ENCODE measurements around the gene BEND6.
A peak's percentile ranks its signal among the peaks of the same experiment; 100 is the strongest.

Gene BEND6

GRCh38 chr6:57017069-57017468 is 62.2 kb downstream of the BEND6 start:
- Histone ChIP-seq H3K27me3 (ENCODE audit: control insufficient read depth in 1 of 2, insufficient read depth in 2 of 2, low read length in 2 of 2) (no peaks in the 10 kb centered on the region), H3K9ac (ENCODE audit: low read length) (no peak overlapping the region), H3K36me3 (ENCODE audit: insufficient read depth, low read length) (no peaks in the 10 kb centered on the region), H3K4me1 (ENCODE audit: insufficient read depth, low read length) (no peaks in the 10 kb centered on the region), H3K27ac (ENCODE audit: low read depth, low read length) (no peak overlapping the region), H3K4me3 (ENCODE audit: low read depth in 1 of 2, low read length in 2 of 2) (no peak overlapping the region), H3K9me3 (ENCODE audit: low read length) (no peaks in the 10 kb centered on the region)

DNA sequence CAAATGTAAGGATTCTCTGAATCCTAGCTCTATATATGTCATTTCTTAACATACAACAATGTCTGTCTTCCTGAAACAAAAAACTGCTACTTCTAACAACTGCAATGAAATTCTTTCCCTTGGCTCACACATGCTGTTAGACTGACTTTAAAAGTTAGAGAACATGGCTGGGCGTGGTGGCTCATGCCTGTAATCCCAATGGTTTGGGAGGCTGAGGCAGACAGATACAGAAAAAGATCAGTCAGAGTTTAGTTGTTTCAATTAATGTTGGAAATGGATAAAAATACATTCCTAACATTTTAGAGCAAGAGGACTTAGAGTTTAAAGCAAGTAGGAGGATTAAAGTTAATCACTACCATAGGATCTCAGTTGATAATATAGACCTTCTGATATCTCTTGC is 62.9 kb downstream of the BEND6 start:
- H3K36me3 ChIP-seq (ENCODE audit: insufficient read depth, low read length) = no peaks in the 10 kb centered on the region
- no peak overlapping the region for H3K9ac ChIP-seq (ENCODE audit: low read length)
- H3K27me3 ChIP-seq (ENCODE audit: control insufficient read depth in 1 of 2, insufficient read depth in 2 of 2, low read length in 2 of 2) = no peaks in the 10 kb centered on the region
- no peak overlapping the region for H3K27ac ChIP-seq (ENCODE audit: low read depth, low read length)
- no peaks in the 10 kb centered on the region for H3K9me3 ChIP-seq (ENCODE audit: low read length)
- H3K4me3 ChIP-seq (ENCODE audit: low read depth in 1 of 2, low read length in 2 of 2) = no peak overlapping the region
- H3K4me1 ChIP-seq (ENCODE audit: insufficient read depth, low read length) = no peaks in the 10 kb centered on the region

DNA sequence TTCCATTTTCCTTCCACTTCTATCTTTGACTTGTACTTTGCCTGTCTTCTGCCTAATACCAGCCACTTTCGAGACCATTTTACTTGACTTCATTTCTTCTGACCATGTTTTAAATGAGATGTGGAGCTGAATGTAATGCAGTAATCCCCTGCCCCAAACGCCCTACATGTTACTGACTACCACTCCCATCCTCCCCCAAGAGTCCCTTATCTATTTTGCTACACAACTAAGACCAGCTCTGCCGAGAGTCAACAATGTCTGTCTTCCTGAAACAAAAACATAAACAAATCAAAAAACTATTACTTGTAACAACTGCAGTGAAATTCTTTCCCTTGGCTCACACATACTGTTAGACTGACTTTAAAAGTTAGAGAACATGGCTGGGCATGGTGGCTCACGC is 64.5 kb downstream of the BEND6 start:
- no peak overlapping the region for H3K9ac ChIP-seq (ENCODE audit: low read length)
- H3K9me3 ChIP-seq (ENCODE audit: low read length) = no peaks in the 10 kb centered on the region
- H3K4me1 ChIP-seq (ENCODE audit: insufficient read depth, low read length) = no peaks in the 10 kb centered on the region
- no peaks in the 10 kb centered on the region for H3K36me3 ChIP-seq (ENCODE audit: insufficient read depth, low read length)
- no peak overlapping the region for H3K27ac ChIP-seq (ENCODE audit: low read depth, low read length)
- no peak overlapping the region for H3K4me3 ChIP-seq (ENCODE audit: low read depth in 1 of 2, low read length in 2 of 2)
- no peaks in the 10 kb centered on the region for H3K27me3 ChIP-seq (ENCODE audit: control insufficient read depth in 1 of 2, insufficient read depth in 2 of 2, low read length in 2 of 2)

GRCh38 chr6:57021086-57021720 is 66.3 kb downstream of the BEND6 start:
- Histone ChIP-seq H3K9ac (ENCODE audit: low read length) (no peak overlapping the region), H3K9me3 (ENCODE audit: low read length) (peaks cover 5% of the 10 kb centered on the region), H3K27ac (ENCODE audit: low read depth, low read length) (peak overlapping the region; percentile 16), H3K4me3 (ENCODE audit: low read depth in 1 of 2, low read length in 2 of 2) (no peak overlapping the region), H3K27me3 (ENCODE audit: control insufficient read depth in 1 of 2, insufficient read depth in 2 of 2, low read length in 2 of 2) (no peaks in the 10 kb centered on the region), H3K4me1 (ENCODE audit: insufficient read depth, low read length) (no peaks in the 10 kb centered on the region), H3K36me3 (ENCODE audit: insufficient read depth, low read length) (no peaks in the 10 kb centered on the region)

GRCh38 chr6:57024321-57024720 is 69.4 kb downstream of the BEND6 start:
- Histone ChIP-seq H3K27ac (ENCODE audit: low read depth, low read length) (no peak overlapping the region), H3K27me3 (ENCODE audit: control insufficient read depth in 1 of 2, insufficient read depth in 2 of 2, low read length in 2 of 2) (no peaks in the 10 kb centered on the region), H3K4me1 (ENCODE audit: insufficient read depth, low read length) (no peaks in the 10 kb centered on the region), H3K9me3 (ENCODE audit: low read length) (peaks cover 5% of the 10 kb centered on the region), H3K4me3 (ENCODE audit: low read depth in 1 of 2, low read length in 2 of 2) (no peak overlapping the region), H3K36me3 (ENCODE audit: insufficient read depth, low read length) (no peaks in the 10 kb centered on the region), H3K9ac (ENCODE audit: low read length) (no peak overlapping the region)

DNA sequence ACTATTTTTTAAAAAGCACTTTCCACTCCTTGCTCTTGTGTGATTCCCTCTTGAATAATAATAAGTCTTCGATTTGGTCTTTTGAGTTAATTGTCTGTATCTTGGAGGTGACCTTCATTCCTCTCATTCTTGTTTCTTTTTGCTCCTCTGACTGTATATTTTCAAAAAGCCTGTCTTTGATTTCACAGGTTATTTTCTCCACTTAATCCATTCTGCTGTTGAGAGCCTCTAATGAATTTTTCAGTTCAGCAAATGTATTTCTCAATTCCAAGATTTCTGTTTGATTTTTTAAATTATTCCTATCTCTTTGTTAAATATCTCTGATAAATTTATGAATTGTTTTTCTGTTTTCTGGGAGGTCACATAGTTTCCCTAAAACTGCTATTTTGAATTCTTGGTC is 69.9 kb downstream of the BEND6 start:
- H3K4me3 ChIP-seq (ENCODE audit: low read depth in 1 of 2, low read length in 2 of 2) = no peak overlapping the region
- no peak overlapping the region for H3K9ac ChIP-seq (ENCODE audit: low read length)
- no peaks in the 10 kb centered on the region for H3K4me1 ChIP-seq (ENCODE audit: insufficient read depth, low read length)
- no peak overlapping the region for H3K27ac ChIP-seq (ENCODE audit: low read depth, low read length)
- H3K36me3 ChIP-seq (ENCODE audit: insufficient read depth, low read length) = no peaks in the 10 kb centered on the region
- H3K9me3 ChIP-seq (ENCODE audit: low read length) = peaks cover 5% of the 10 kb centered on the region
- no peaks in the 10 kb centered on the region for H3K27me3 ChIP-seq (ENCODE audit: control insufficient read depth in 1 of 2, insufficient read depth in 2 of 2, low read length in 2 of 2)

- no peak overlapping the region for H3K4me3 ChIP-seq (ENCODE audit: low read depth in 1 of 2, low read length in 2 of 2)
- H3K36me3 ChIP-seq (ENCODE audit: insufficient read depth, low read length) = no peaks in the 10 kb centered on the region
- H3K27me3 ChIP-seq (ENCODE audit: control insufficient read depth in 1 of 2, insufficient read depth in 2 of 2, low read length in 2 of 2) = no peaks in the 10 kb centered on the region
- H3K9ac ChIP-seq (ENCODE audit: low read length) = no peak overlapping the region
- no peaks in the 10 kb centered on the region for H3K4me1 ChIP-seq (ENCODE audit: insufficient read depth, low read length)
- H3K27ac ChIP-seq (ENCODE audit: low read depth, low read length) = no peak overlapping the region
- peaks cover 5% of the 10 kb centered on the region for H3K9me3 ChIP-seq (ENCODE audit: low read length)
These were observed 71.1 kb downstream of the BEND6 start for GRCh38 chr6:57026001-57026400.

DNA sequence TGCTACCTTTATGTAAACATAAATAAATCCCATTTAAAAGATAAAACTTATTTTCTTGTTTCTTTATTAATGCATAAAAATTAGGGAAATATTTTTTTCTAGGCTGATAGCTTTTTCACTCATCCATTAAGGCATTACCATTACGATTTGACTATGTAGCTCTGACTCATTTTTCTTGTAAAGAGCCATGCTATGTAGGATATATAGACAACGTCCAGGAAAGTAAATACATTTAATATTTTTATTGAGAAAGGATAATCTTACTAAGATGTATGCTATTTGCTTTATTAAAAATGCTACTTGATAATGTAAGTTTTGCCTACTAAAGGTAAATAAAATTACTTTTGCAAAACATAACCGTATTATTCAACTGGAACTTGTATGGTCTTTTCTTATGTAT is 72.4 kb downstream of the BEND6 start:
- peaks cover 5% of the 10 kb centered on the region for H3K9me3 ChIP-seq (ENCODE audit: low read length)
- no peak overlapping the region for H3K27ac ChIP-seq (ENCODE audit: low read depth, low read length)
- no peak overlapping the region for H3K4me3 ChIP-seq (ENCODE audit: low read depth in 1 of 2, low read length in 2 of 2)
- no peaks in the 10 kb centered on the region for H3K36me3 ChIP-seq (ENCODE audit: insufficient read depth, low read length)
- no peaks in the 10 kb centered on the region for H3K27me3 ChIP-seq (ENCODE audit: control insufficient read depth in 1 of 2, insufficient read depth in 2 of 2, low read length in 2 of 2)
- no peaks in the 10 kb centered on the region for H3K4me1 ChIP-seq (ENCODE audit: insufficient read depth, low read length)
- H3K9ac ChIP-seq (ENCODE audit: low read length) = no peak overlapping the region

GRCh38 chr6:57029213-57029612 is 74.3 kb downstream of the BEND6 start:
- Histone ChIP-seq H3K27ac (ENCODE audit: low read depth, low read length) (no peak overlapping the region), H3K27me3 (ENCODE audit: control insufficient read depth in 1 of 2, insufficient read depth in 2 of 2, low read length in 2 of 2) (no peaks in the 10 kb centered on the region), H3K9me3 (ENCODE audit: low read length) (peaks cover 5% of the 10 kb centered on the region), H3K9ac (ENCODE audit: low read length) (no peak overlapping the region), H3K36me3 (ENCODE audit: insufficient read depth, low read length) (no peaks in the 10 kb centered on the region), H3K4me3 (ENCODE audit: low read depth in 1 of 2, low read length in 2 of 2) (no peak overlapping the region), H3K4me1 (ENCODE audit: insufficient read depth, low read length) (no peaks in the 10 kb centered on the region)

DNA sequence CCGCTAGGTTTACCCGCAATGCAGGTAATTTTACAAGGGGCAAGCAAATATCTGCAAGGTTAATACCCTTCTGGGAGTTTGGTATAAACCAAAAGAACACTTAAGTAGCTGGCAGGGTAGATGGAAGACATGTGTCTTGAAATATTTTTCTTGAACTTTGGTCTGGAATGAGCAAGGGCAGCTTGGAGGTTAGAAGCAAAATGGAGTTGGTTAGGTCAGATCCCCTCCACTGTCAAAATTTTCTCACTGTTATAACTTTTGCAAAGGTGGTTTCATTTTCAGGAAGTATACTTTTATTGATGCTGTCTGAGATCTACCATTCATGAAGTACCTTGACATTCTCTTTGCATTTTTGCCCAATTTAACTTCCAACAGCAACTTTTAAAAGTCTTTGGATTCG is 78.3 kb downstream of the BEND6 start:
- Histone ChIP-seq H3K4me3 (ENCODE audit: low read depth in 1 of 2, low read length in 2 of 2) (no peak overlapping the region), H3K9me3 (ENCODE audit: low read length) (no peaks in the 10 kb centered on the region), H3K4me1 (ENCODE audit: insufficient read depth, low read length) (no peaks in the 10 kb centered on the region), H3K27me3 (ENCODE audit: control insufficient read depth in 1 of 2, insufficient read depth in 2 of 2, low read length in 2 of 2) (no peaks in the 10 kb centered on the region), H3K36me3 (ENCODE audit: insufficient read depth, low read length) (no peaks in the 10 kb centered on the region), H3K9ac (ENCODE audit: low read length) (no peak overlapping the region), H3K27ac (ENCODE audit: low read depth, low read length) (no peak overlapping the region)

DNA sequence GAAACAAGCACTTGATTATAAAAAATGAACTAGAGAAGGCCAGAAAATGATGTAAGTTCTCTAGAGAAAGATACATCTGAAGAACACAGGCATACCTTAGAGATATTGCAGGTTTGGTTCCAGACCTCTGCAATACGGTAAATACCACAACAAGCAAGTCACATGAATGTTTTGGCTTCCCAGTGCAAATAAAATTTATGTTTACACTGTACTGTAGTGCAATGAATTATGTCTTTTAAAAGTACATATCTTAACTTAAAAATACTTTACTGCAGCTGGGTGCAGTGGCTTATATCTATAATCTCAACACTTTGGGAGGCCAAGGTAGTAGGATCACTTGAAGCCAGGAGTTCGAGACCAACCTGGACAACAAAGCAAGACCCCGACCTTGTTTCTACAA is 80.6 kb downstream of the BEND6 start:
- no peak overlapping the region for H3K4me3 ChIP-seq (ENCODE audit: low read depth in 1 of 2, low read length in 2 of 2)
- H3K9ac ChIP-seq (ENCODE audit: low read length) = no peak overlapping the region
- no peaks in the 10 kb centered on the region for H3K9me3 ChIP-seq (ENCODE audit: low read length)
- H3K4me1 ChIP-seq (ENCODE audit: insufficient read depth, low read length) = no peaks in the 10 kb centered on the region
- H3K27ac ChIP-seq (ENCODE audit: low read depth, low read length) = no peak overlapping the region
- H3K27me3 ChIP-seq (ENCODE audit: control insufficient read depth in 1 of 2, insufficient read depth in 2 of 2, low read length in 2 of 2) = no peaks in the 10 kb centered on the region
- H3K36me3 ChIP-seq (ENCODE audit: insufficient read depth, low read length) = no peaks in the 10 kb centered on the region

DNA sequence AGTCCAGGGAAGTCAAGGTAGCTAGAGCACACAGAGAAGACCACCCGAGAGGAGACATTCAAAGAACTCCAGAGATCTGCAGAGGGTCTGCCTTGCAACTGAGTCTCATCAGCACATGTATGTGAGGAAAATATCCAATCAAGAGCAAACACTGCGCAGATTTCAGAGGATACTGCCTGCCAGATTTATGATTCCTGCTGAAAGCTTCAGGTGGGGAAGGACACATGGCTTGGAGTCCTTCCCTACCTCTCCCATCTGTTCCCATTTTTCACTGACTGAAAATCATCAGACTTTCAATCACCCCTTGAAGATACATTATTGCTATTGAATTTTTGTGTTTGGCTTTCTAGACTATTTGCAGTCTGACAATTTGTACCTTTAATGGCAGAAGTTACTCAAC is 84.0 kb downstream of the BEND6 start:
- Histone ChIP-seq H3K4me1 (ENCODE audit: insufficient read depth, low read length) (no peaks in the 10 kb centered on the region), H3K27me3 (ENCODE audit: control insufficient read depth in 1 of 2, insufficient read depth in 2 of 2, low read length in 2 of 2) (no peaks in the 10 kb centered on the region), H3K9ac (ENCODE audit: low read length) (no peak overlapping the region), H3K9me3 (ENCODE audit: low read length) (no peaks in the 10 kb centered on the region), H3K27ac (ENCODE audit: low read depth, low read length) (no peak overlapping the region), H3K4me3 (ENCODE audit: low read depth in 1 of 2, low read length in 2 of 2) (no peak overlapping the region), H3K36me3 (ENCODE audit: insufficient read depth, low read length) (no peaks in the 10 kb centered on the region)
